K562 (cell line): Measurements from ENCODE around the gene MALSU1. TPM values are rescaled to one million over a fixed set of nuclear protein-coding genes. Genes with fewer than 3 reads are reported as not detected.

ENCODE experiments used
- ATAC-seq: fragments of 200-7000 bp; cut with Tn5 transposase; 3 replicates; pipeline ENCODE4 v1.9.1; 2020; ENCODE audit warnings: moderate library complexity
- BruUV-seq: library from RNA; stranded (reverse); fragments of 400-500 nt; replicated peaks from 2 replicates; lab custom pipeline; 2021; lab: Mats Ljungman, UMichigan
- CTCF ChIA-PET: fragments of 300-600 bp; formaldehyde crosslinking; extraction: SDS; loops from one replicate; lab custom pipeline; 2021; ENCODE audit warnings: low intra/inter-chr PET ratio; lab: Yijun Ruan, JAX
- POLR2A ChIA-PET: fragments of 300-600, 350-650 bp; sonication (Branson Sonifier 250); formaldehyde crosslinking; extraction: SDS; loops from one replicate; lab custom pipeline; 2021; ENCODE audit warnings: antibody characterized with exemption, inconsistent platforms; lab: Yijun Ruan, JAX
- DNase-seq, 4 experiments: peaks; one replicate each; pipeline versions ENCODE4 v3.0.0 to v3.0.0-alpha.2; 2011 to 2018; ENCODE audit warnings: low spot score in 3 of 4, mixed read lengths in 3 of 4; ENCODE audit errors: extremely low read depth in 1 of 4
- FAIRE-seq: peaks from 2 replicates; lab custom pipeline; 2011; peaks lifted over from hg19 to GRCh38; lab: Jason Lieb, UNC
- H2AFZ ChIP-seq: 2 replicates; pipeline ENCODE4 v1.6.0; 2011; ENCODE audit warnings: low read depth, low read length, control low read depth, inconsistent platforms
- H3K27ac ChIP-seq: fragments of 200-600 bp; 3 replicates; pipeline ENCODE4 v1.8.0; 2011; ENCODE audit warnings: low read depth, mild to moderate bottlenecking, control low read depth, inconsistent platforms, low read length, moderate library complexity, mixed read lengths; ENCODE audit errors: extremely low read depth
- H3K27me3 ChIP-seq, 2 experiments: fragments of 300-600 bp in 1 of 2; 2 replicates in 1 of 2; 3 replicates in 1 of 2; pipeline versions ENCODE4 v1.6.0 to v1.8.0; 2011; ENCODE audit warnings: inconsistent platforms in 2 of 2, low read length in 2 of 2, mild to moderate bottlenecking in 1 of 2, mixed read lengths in 1 of 2, moderate library complexity in 1 of 2; ENCODE audit not compliant: control insufficient read depth in 2 of 2, insufficient read depth in 2 of 2
- H3K36me3 ChIP-seq: fragments of 300-600 bp; 3 replicates; pipeline ENCODE4 v1.8.0; 2011; ENCODE audit warnings: mild to moderate bottlenecking, low read length, inconsistent platforms; ENCODE audit not compliant: control insufficient read depth, insufficient read depth
- H3K4me1 ChIP-seq, 2 experiments: fragments of 200-600 bp in 1 of 2; replicated peaks in 1 of 2; 2 replicates in 1 of 2; 3 replicates in 1 of 2; pipeline versions ENCODE4 v1.5.1 to v1.8.0; 2011; ENCODE audit warnings: inconsistent platforms in 2 of 2, low read length in 2 of 2, mild to moderate bottlenecking in 1 of 2, mixed read lengths in 1 of 2, moderate library complexity in 1 of 2; ENCODE audit not compliant: control insufficient read depth in 2 of 2, insufficient read depth in 2 of 2
- H3K4me2 ChIP-seq: 2 replicates; pipeline ENCODE4 v1.6.1; 2011; ENCODE audit warnings: low read length, control low read depth, inconsistent platforms, mixed read lengths; ENCODE audit not compliant: insufficient read depth
- H3K4me3 ChIP-seq: fragments of 200-600 bp; sonication (generic), shearing (Covaris generic); 2 replicates; pipeline ENCODE4 v1.5.1; 2016; ENCODE audit warnings: control low read depth, inconsistent platforms
- H3K79me2 ChIP-seq: fragments of 200-600 bp; 3 replicates; pipeline ENCODE4 v1.8.0; 2011; ENCODE audit warnings: low read length, inconsistent platforms; ENCODE audit not compliant: control insufficient read depth, insufficient read depth
- H3K9ac ChIP-seq, 2 experiments: 2 replicates each; pipeline versions ENCODE4 v1.6.0 to v1.6.1; 2011; ENCODE audit warnings: low read depth in 2 of 2, low read length in 2 of 2, control low read depth in 1 of 2, inconsistent platforms in 1 of 2, mild to moderate bottlenecking in 1 of 2, mixed read lengths in 1 of 2; ENCODE audit not compliant: insufficient read depth in 1 of 2
- H3K9me1 ChIP-seq: one replicate; pipeline ENCODE4 v1.6.0; 2011; ENCODE audit warnings: inconsistent platforms, mild to moderate bottlenecking, low read length, moderate library complexity; ENCODE audit not compliant: control insufficient read depth, insufficient read depth
- H3K9me3 ChIP-seq: replicated peaks from 2 replicates; pipeline ENCODE4 v1.5.1; 2011; ENCODE audit warnings: low read depth, low read length, inconsistent platforms; ENCODE audit not compliant: control insufficient read depth, insufficient read depth
- H4K20me1 ChIP-seq: replicated peaks from 2 replicates; pipeline ENCODE4 v1.6.1; 2011; ENCODE audit warnings: low read length, inconsistent platforms, mixed read lengths; ENCODE audit not compliant: control insufficient read depth, insufficient read depth
- CBX5 ChIP-seq: IDR thresholded peaks from 2 replicates; pipeline ENCODE4 v1.6.1; 2014; ENCODE audit warnings: low read depth, borderline replicate concordance
- CREM ChIP-seq: IDR thresholded peaks from 2 replicates; pipeline ENCODE4 v1.6.1; 2014; ENCODE audit warnings: antibody characterized with exemption, low read depth
- DDX20 ChIP-seq: fragments of 450-650 bp; IDR thresholded peaks from 2 replicates; pipeline ENCODE4 v1.6.1; 2016; ENCODE audit warnings: missing genetic modification characterization, low read depth, mild to moderate bottlenecking, missing compliant biosample characterization, moderate library complexity
- ERF ChIP-seq: fragments of 450-650 bp; formaldehyde crosslinking; IDR thresholded peaks from 2 replicates; pipeline ENCODE4 v1.4.0; 2020; ENCODE audit warnings: mild to moderate bottlenecking, mixed read lengths
- HIVEP1 ChIP-seq: fragments of 250-450 bp; sonication (Bioruptor Pico); IDR thresholded peaks from 2 replicates; pipeline ENCODE4 v1.4.0; 2020; ENCODE audit warnings: mild to moderate bottlenecking
- MTF1 ChIP-seq: fragments of 250-450 bp; sonication (Bioruptor Pico); IDR thresholded peaks from 2 replicates; pipeline ENCODE4 v1.9.0; 2021; ENCODE audit warnings: moderate library complexity, mild to moderate bottlenecking, inconsistent platforms, borderline replicate concordance
- POLR2A ChIP-seq: fragments of 450-650 bp; conservative IDR thresholded peaks from 2 replicates; pipeline ENCODE4 v1.6.1; 2016
- POLR2B ChIP-seq: fragments of 450-650 bp; IDR thresholded peaks from 2 replicates; pipeline ENCODE4 v1.6.1; 2018; ENCODE audit warnings: low read depth; ENCODE audit not compliant: partially characterized antibody
- POLR2G ChIP-seq: fragments of 200-400 bp; formaldehyde crosslinking; IDR thresholded peaks from 2 replicates; pipeline ENCODE4 v1.6.1; 2017; ENCODE audit warnings: low read depth, mild to moderate bottlenecking, antibody characterized with exemption, low read length, moderate library complexity
- POLR3G ChIP-seq: IDR thresholded peaks from 2 replicates; pipeline ENCODE4 v1.6.1; 2011; ENCODE audit not compliant: insufficient read length, insufficient replicate concordance; ENCODE audit errors: extremely low read depth
- RBM17 ChIP-seq: fragments of 200-400 bp; formaldehyde crosslinking; IDR thresholded peaks from 2 replicates; pipeline ENCODE4 v1.6.1; 2017; ENCODE audit warnings: low read depth, mild to moderate bottlenecking, low read length, borderline replicate concordance
- SIN3B ChIP-seq: fragments of 450-650 bp; IDR thresholded peaks from 2 replicates; pipeline ENCODE4 v1.6.1; 2017; ENCODE audit warnings: low read depth, mild to moderate bottlenecking, moderate library complexity
- TEAD4 ChIP-seq, 2 experiments: sonication (generic) in 1 of 2; formaldehyde crosslinking in 1 of 2; IDR thresholded peaks; 2 replicates each; pipeline versions ENCODE4 v1.6.1 to v1.8.0; 2012 to 2022; ENCODE audit warnings: borderline replicate concordance in 1 of 2, inconsistent platforms in 1 of 2, low read length in 1 of 2, mild to moderate bottlenecking in 1 of 2, missing genetic modification reagents in 1 of 2
- ZNF124 ChIP-seq: sonication (generic); formaldehyde crosslinking; IDR thresholded peaks from 2 replicates; pipeline ENCODE4 v1.8.1; 2022; ENCODE audit warnings: missing genetic modification reagents
- ZNF224 ChIP-seq: sonication (generic); formaldehyde crosslinking; IDR thresholded peaks from 2 replicates; pipeline ENCODE4 v1.8.0; 2022; ENCODE audit warnings: mild to moderate bottlenecking, missing genetic modification reagents
- ZNF282 ChIP-seq: sonication (generic); formaldehyde crosslinking; IDR thresholded peaks from 2 replicates; pipeline ENCODE4 v1.8.1; 2023; ENCODE audit warnings: missing genetic modification reagents
- ZNF354B ChIP-seq: fragments of 250-450 bp; sonication (Bioruptor Pico); IDR thresholded peaks from 2 replicates; pipeline ENCODE4 v1.4.0; 2020
- WGBS: fragments of 100-300 bp; shearing (Covaris generic); methylation state at CpG from one replicate; pipeline ENCODE4 v1.1.6; 2016; ENCODE audit warnings: low coverage, mixed read lengths; ENCODE audit not compliant: insufficient coverage; ENCODE audit errors: missing lambda C conversion rate; 5-methylcytosine and 5-hydroxymethylcytosine counted together
- in situ Hi-C: fragments of 300-500 bp; cut with MboI; formaldehyde crosslinking; loops from 4 replicates; pipeline ENCODE4 v1.15.0; 2018; ENCODE audit warnings: inconsistent platforms, mixed read lengths
- intact Hi-C: fragments of 100-400 bp; cut with micrococcal nuclease; formaldehyde crosslinking; loops from 2 replicates; pipeline ENCODE4 v1.14.2; 2022
- polyA plus RNA-seq, 8 experiments: library from polyadenylated mRNA; depleted of rRNA in 4 of 8; stranded (reverse) in 5 of 8; unstranded in 3 of 8; fragments of >200 nt; fragmentation: Nextera tagmentation in 2 of 8; fragmentation: Illumina TruSeq in 1 of 8; extraction: Ambion mirVana in 2 of 8; extraction: Trizol in 1 of 8; gene quantifications; 2 replicates each; pipeline versions ENCODE4 v1.2.1 to v1.2.3, GENCODE V29; 2011 to 2014; ENCODE audit warnings: inconsistent platforms in 1 of 8, missing spikeins in 1 of 8
- total RNA-seq, 7 experiments: library from RNA; depleted of rRNA in 6 of 7; stranded (reverse); fragments of >200 nt in 6 of 7; fragmentation: Illumina TruSeq in 2 of 7; extraction: Trizol in 2 of 7; gene quantifications; 2 replicates each; pipeline versions ENCODE4 v1.2.1 to v1.2.3, GENCODE V29; 2011 to 2021; ENCODE audit warnings: low replicate concordance in 1 of 7

MALSU1 gene
- total and polyA plus RNA-seq, 9 of the 15 experiments (the other 6 are each of a cell fraction or from before 2014, with no cell fraction given): 12.3 to 308 (median 81.2) TPM

DNA sequence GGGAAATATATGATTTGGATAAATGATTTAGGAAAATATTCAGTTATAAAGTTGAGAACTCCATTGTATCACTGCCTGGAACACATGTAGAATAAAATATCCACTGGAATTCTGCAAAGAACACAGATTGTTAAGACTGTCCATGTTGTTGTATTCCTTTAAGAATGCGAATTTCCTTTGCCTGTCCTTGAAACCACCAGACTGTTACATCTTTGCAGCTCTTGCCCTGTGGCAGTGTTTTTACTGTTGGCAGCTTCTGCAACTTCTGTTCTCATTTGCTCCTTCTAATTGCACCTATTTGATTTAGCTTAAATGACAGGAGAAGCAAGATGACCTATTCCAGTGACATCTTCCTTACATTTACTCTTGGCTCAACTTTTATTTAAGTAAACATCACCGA, 39.7 kb downstream of the MALSU1 start:
- TF ChIP-seq CREM: no peak
- no peak for TF ChIP-seq ERF
- no peak for TF ChIP-seq MTF1
- TF ChIP-seq ZNF124 (CRISPR knock-in tag): no peak
- no peak overlapping the region for H3K4me2 ChIP-seq
- H3K27me3 ChIP-seq: no peaks in the 10 kb centered on the region
- H2AFZ ChIP-seq: no peak overlapping the region
- peaks cover 91% of the 10 kb centered on the region for H3K36me3 ChIP-seq
- no peak overlapping the region for H3K4me3 ChIP-seq
- DNase-seq (no peak), ATAC-seq (no peak), FAIRE-seq (no peak)
- CTCF ChIA-PET: no interaction called here
- intact Hi-C loops: no loop called here
- POLR2A ChIA-PET: interaction anchor here (0.7 kb wide), 1 partner anchor 25 kb away, joined by 4 read pairs; no protein-coding TSS in a partner anchor
- H3K9me3 ChIP-seq: no peaks in the 10 kb centered on the region
- BruUV-seq: no TSS peak
- no peaks in the 10 kb centered on the region for H3K79me2 ChIP-seq
- no peaks in the 10 kb centered on the region for H4K20me1 ChIP-seq
- H3K27ac ChIP-seq: no peak overlapping the region
- H3K4me1 ChIP-seq: no peaks in the 10 kb centered on the region
- H3K9ac ChIP-seq: no peak overlapping the region
- H3K9me1 ChIP-seq: no peaks in the 10 kb centered on the region
- in situ Hi-C loops: no loop called here
- 70% methylated on average over 2 of the region's 2 CpGs for WGBS

DNA sequence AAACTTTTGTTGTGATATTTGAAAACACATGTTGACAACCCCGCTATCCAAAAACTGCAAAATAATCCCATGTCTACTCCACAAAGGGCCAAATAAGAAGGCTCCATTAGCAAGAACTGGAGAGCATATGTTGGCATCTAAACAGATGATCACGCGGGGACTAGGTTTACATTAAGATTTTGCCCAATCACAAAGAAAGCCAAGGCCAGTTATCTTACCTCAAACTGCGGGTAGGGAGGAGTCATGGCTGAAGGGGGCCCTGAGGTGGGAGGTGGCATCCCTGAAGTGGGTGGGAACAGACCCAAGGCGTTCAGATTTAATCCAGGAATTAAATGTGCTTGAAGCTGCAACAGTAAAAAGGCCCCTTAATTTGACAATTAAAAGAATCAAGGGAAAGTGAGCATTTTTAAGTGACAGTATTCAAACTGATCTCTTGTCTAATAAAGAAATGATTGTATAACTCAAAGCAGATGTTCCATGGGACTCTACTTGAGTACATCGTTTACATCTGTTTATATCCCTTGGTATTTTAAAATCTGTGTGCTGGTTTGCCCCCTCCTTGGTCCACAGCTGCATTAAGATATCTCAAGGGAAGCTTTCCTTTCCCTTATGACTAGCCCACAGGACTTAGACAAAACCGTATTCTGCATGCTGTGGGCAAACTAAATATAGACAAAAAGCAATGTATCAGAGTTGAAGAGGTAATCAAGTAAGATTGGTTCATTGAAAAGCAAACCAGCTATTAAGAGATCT, 42.9 kb downstream of the MALSU1 start:
- no peak overlapping the region for H3K27ac ChIP-seq
- DNase-seq (no peak), ATAC-seq (no peak), FAIRE-seq (no peak)
- CTCF ChIA-PET: no interaction called here
- no peaks in the 10 kb centered on the region for H3K9me3 ChIP-seq
- H3K4me1 ChIP-seq: peaks cover 8% of the 10 kb centered on the region in 2 experiments; a peak in 4 of 5 replicates
- H3K27me3 ChIP-seq: no peaks in the 10 kb centered on the region
- peaks cover 9% of the 10 kb centered on the region; the same call in 2 of the 3 replicates for H3K79me2 ChIP-seq
- H3K9ac ChIP-seq: no peak overlapping the region
- BruUV-seq: no TSS peak
- H3K9me1 ChIP-seq: no peaks in the 10 kb centered on the region
- no peak overlapping the region for H3K4me2 ChIP-seq
- intact Hi-C loops: no loop called here
- H4K20me1 ChIP-seq: no peaks in the 10 kb centered on the region
- peaks cover 95% of the 10 kb centered on the region for H3K36me3 ChIP-seq
- no peak overlapping the region for H2AFZ ChIP-seq
- in situ Hi-C loops: no loop called here
- H3K4me3 ChIP-seq: no peak overlapping the region
- POLR2A ChIA-PET: no interaction called here
- 88% methylated on average over 7 of the region's 7 CpGs for WGBS
- no peak for TF ChIP-seq CBX5
- TF ChIP-seq ZNF124 (CRISPR knock-in tag): no peak
- TF ChIP-seq POLR3G: no peak
- no peak for TF ChIP-seq ZNF224 (CRISPR knock-in tag)
- no peak for TF ChIP-seq HIVEP1 (CRISPR knock-in tag)
- no peak for TF ChIP-seq DDX20 (tag)
- no peak for TF ChIP-seq ZNF282
- TF ChIP-seq POLR2A: no peak
- no peak for TF ChIP-seq TEAD4 (IDR thresholded peaks at IDR 0.05; ENCODE audit: low read length)
- TF ChIP-seq TEAD4 (CRISPR knock-in tag; IDR thresholded peaks at IDR 0.05; ENCODE audit: borderline replicate concordance): no peak
- TF ChIP-seq SIN3B: no peak
- no peak for TF ChIP-seq ZNF354B (CRISPR knock-in tag)
- no peak for TF ChIP-seq POLR2B
- TF ChIP-seq RBM17: no peak
- TF ChIP-seq POLR2G: no peak
